ENCODE measurements around the gene NXPH1.

DNA sequence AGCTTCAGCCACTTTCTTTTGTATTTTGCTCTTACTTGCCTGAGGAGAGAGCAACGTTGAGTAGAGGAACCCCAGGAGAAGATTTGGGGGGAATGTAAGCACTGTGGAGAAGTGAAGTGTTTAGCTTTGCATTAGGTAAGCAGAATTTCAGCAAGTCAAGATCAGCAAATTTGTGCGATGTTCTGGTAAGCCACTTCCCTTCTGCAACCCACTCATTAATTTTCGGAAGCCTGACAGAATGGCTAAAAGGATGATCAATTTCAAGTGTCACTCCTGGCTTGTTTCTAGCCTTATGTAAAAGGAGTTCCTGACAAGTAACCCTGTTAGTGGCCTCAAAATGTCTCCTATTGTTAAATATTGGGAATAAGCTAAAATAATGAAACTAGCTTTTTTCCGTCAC is 48.5 kb upstream of the NXPH1 start:
- TF ChIP-seq CTCF (IDR thresholded peaks at IDR 0.05; ENCODE audit: poor library complexity, severe bottlenecking): no peak
- no peak for TF ChIP-seq POLR2AphosphoS5 (IDR thresholded peaks at IDR 0.05)
- no peak for TF ChIP-seq SMC3 (conservative IDR thresholded peaks at IDR 0.05; ENCODE audit: poor library complexity)
- TF ChIP-seq EZH2 (IDR thresholded peaks at IDR 0.05; ENCODE audit: borderline replicate concordance, insufficient read depth, low read length, poor library complexity, severe bottlenecking): no peak
- TF ChIP-seq EP300 (conservative IDR thresholded peaks at IDR 0.05; ENCODE audit: poor library complexity, severe bottlenecking): no peak

Measured in neural cell (in vitro differentiated cells).